GM12878 (cell line): ENCODE data around the gene ERN1. TPM values are rescaled to one million over a fixed set of nuclear protein-coding genes. Genes with fewer than 3 reads are reported as not detected.

Experiments
- ATAC-seq: fragments of 200-7000 bp; cut with Tn5 transposase; 3 replicates; pipeline ENCODE4 v1.9.1; 2020; ENCODE audit warnings: mild to moderate bottlenecking, moderate library complexity
- BruUV-seq: library from RNA; stranded (reverse); fragments of 400-500 nt; replicated peaks from 2 replicates; lab custom pipeline; 2021; lab: Mats Ljungman, UMichigan
- CTCF ChIA-PET: fragments of 300-600 bp; sonication (Branson Sonifier 250); formaldehyde crosslinking; extraction: SDS; loops from one replicate; lab custom pipeline; 2021; ENCODE audit warnings: inconsistent platforms; lab: Yijun Ruan, JAX
- POLR2A ChIA-PET: fragments of 350-600 bp; formaldehyde crosslinking; extraction: SDS; loops from one replicate; lab custom pipeline; 2021; ENCODE audit warnings: inconsistent platforms; lab: Charles Lee
- RAD21 ChIA-PET: fragments of 300-600 bp; sonication (Branson Sonifier 250); formaldehyde crosslinking; loops from one replicate; lab custom pipeline; 2023; ENCODE audit warnings: antibody characterized with exemption; ENCODE audit not compliant: unreplicated experiment; lab: Charles Lee
- SMC1A ChIA-PET: fragments of 300-600 bp; sonication (Branson Sonifier 250); formaldehyde crosslinking; loops from one replicate; lab custom pipeline; 2023; ENCODE audit not compliant: unreplicated experiment, uncharacterized antibody; lab: Charles Lee
- DNase-seq: peaks from one replicate; pipeline ENCODE4 v3.0.0-alpha.2; 2011; ENCODE audit warnings: low read depth, low spot score
- FAIRE-seq: peaks from 3 replicates; lab custom pipeline; 2011; peaks lifted over from hg19 to GRCh38; lab: Jason Lieb, UNC
- H2AFZ ChIP-seq: 2 replicates; pipeline ENCODE4 v1.6.0; 2011; ENCODE audit warnings: low read depth, low read length, control low read depth; ENCODE audit not compliant: control insufficient read depth
- H3K27ac ChIP-seq: 2 replicates; pipeline ENCODE4 v1.5.1; 2011; ENCODE audit warnings: control low read depth; ENCODE audit not compliant: control insufficient read depth, insufficient read depth
- H3K27me3 ChIP-seq, 2 experiments: replicated peaks in 1 of 2; 2 replicates each; pipeline versions ENCODE4 v1.6.0 to v1.6.1; 2011; ENCODE audit warnings: low read length in 1 of 2; ENCODE audit not compliant: control insufficient read depth in 2 of 2, insufficient read depth in 2 of 2
- H3K36me3 ChIP-seq, 2 experiments: 2 replicates each; pipeline ENCODE4 v1.5.1; 2011; ENCODE audit warnings: low read length in 1 of 2; ENCODE audit not compliant: control insufficient read depth in 2 of 2, insufficient read depth in 2 of 2
- H3K4me1 ChIP-seq: 2 replicates; pipeline ENCODE4 v1.6.1; 2011; ENCODE audit warnings: mild to moderate bottlenecking, low read length, moderate library complexity, mixed read lengths; ENCODE audit not compliant: control insufficient read depth, insufficient read depth
- H3K4me2 ChIP-seq: 2 replicates; pipeline ENCODE4 v1.6.0; 2011; ENCODE audit warnings: control low read depth; ENCODE audit not compliant: control insufficient read depth, insufficient read depth
- H3K4me3 ChIP-seq: fragments of 200-600 bp; sonication (generic); 2 replicates; pipeline ENCODE4 v1.5.1; 2016
- H3K79me2 ChIP-seq: 2 replicates; pipeline ENCODE4 v1.6.0; 2011; ENCODE audit warnings: low read length; ENCODE audit not compliant: control insufficient read depth, insufficient read depth
- H3K9ac ChIP-seq: 2 replicates; pipeline ENCODE4 v1.8.0; 2011; ENCODE audit warnings: low read length, control low read depth, mixed read lengths; ENCODE audit not compliant: control insufficient read depth, insufficient read depth
- H3K9me3 ChIP-seq: replicated peaks from 3 replicates; pipeline ENCODE4 v1.5.1; 2011; ENCODE audit warnings: mild to moderate bottlenecking, low read length; ENCODE audit not compliant: control insufficient read depth, insufficient read depth
- H4K20me1 ChIP-seq: 2 replicates; pipeline ENCODE4 v1.6.0; 2011; ENCODE audit not compliant: control insufficient read depth, insufficient read depth
- BACH1 ChIP-seq: fragments of 450-650 bp; IDR thresholded peaks from 2 replicates; pipeline ENCODE4 v1.6.1; 2017; ENCODE audit warnings: mild to moderate bottlenecking, borderline replicate concordance
- CREM ChIP-seq: IDR thresholded peaks from 2 replicates; pipeline ENCODE4 v1.6.1; 2014; ENCODE audit warnings: antibody characterized with exemption, low read depth
- DPF2 ChIP-seq: fragments of 450-650 bp; IDR thresholded peaks from 2 replicates; pipeline ENCODE4 v1.6.1; 2017; ENCODE audit warnings: mild to moderate bottlenecking
- EED ChIP-seq: sonication (generic); IDR thresholded peaks from 2 replicates; pipeline ENCODE4 v1.6.1; 2016; ENCODE audit warnings: antibody characterized with exemption, low read depth
- EP300 ChIP-seq, 2 experiments: fragments of 150-350 bp in 1 of 2; IDR thresholded peaks; 2 replicates each; pipeline ENCODE4 v1.6.1; 2011 to 2012; ENCODE audit warnings: low read depth in 2 of 2, low read length in 2 of 2, borderline replicate concordance in 1 of 2, improper control_type of control experiment in 1 of 2, inconsistent platforms in 1 of 2; ENCODE audit not compliant: control insufficient read depth in 1 of 2
- ETV6 ChIP-seq, 2 experiments: fragments of 450-650 bp in 1 of 2; IDR thresholded peaks in 1 of 2; conservative IDR thresholded peaks in 1 of 2; 2 replicates each; pipeline ENCODE4 v1.6.1; 2014; ENCODE audit warnings: antibody characterized with exemption in 1 of 2, borderline replicate concordance in 1 of 2, low read depth in 1 of 2, mild to moderate bottlenecking in 1 of 2, moderate library complexity in 1 of 2
- IKZF1 ChIP-seq: fragments of 450-650 bp; conservative IDR thresholded peaks from 2 replicates; pipeline ENCODE4 v1.6.1; 2017; ENCODE audit warnings: antibody characterized with exemption, mild to moderate bottlenecking
- IKZF2 ChIP-seq, 2 experiments: fragments of 450-650 bp; IDR thresholded peaks; 2 replicates each; pipeline ENCODE4 v1.6.1; 2017; ENCODE audit warnings: mild to moderate bottlenecking in 2 of 2, moderate library complexity in 2 of 2
- IRF4 ChIP-seq: IDR thresholded peaks from 2 replicates; pipeline ENCODE4 v1.6.1; 2011; ENCODE audit warnings: low read depth, low read length
- JUNB ChIP-seq: IDR thresholded peaks from 2 replicates; pipeline ENCODE4 v1.6.1; 2016; ENCODE audit warnings: antibody characterized with exemption, mild to moderate bottlenecking
- JUND ChIP-seq: IDR thresholded peaks from 2 replicates; pipeline ENCODE4 v1.6.1; 2012; ENCODE audit warnings: low read depth, mild to moderate bottlenecking, low read length, improper control_type of control experiment, moderate library complexity
- PAX5 ChIP-seq: IDR thresholded peaks from 2 replicates; pipeline ENCODE4 v1.6.1; 2011; ENCODE audit warnings: low read depth, low read length, borderline replicate concordance
- POLR2AphosphoS2 ChIP-seq: IDR thresholded peaks from 2 replicates; pipeline ENCODE4 v1.6.1; 2011; ENCODE audit warnings: low read depth, mild to moderate bottlenecking, low read length, improper control_type of control experiment, moderate library complexity
- RELA ChIP-seq: fragments of 450-650 bp; IDR thresholded peaks from 2 replicates; pipeline ENCODE4 v1.8.0; 2014; ENCODE audit warnings: borderline replicate concordance; ENCODE audit not compliant: partially characterized antibody
- SP1 ChIP-seq: IDR thresholded peaks from one replicate; pipeline ENCODE4 v1.6.1; 2011; ENCODE audit warnings: low read depth, low read length
- SPI1 ChIP-seq: IDR thresholded peaks from 2 replicates; pipeline ENCODE4 v1.6.1; 2011; ENCODE audit warnings: low read depth, mild to moderate bottlenecking, low read length, moderate library complexity, borderline replicate concordance; ENCODE audit not compliant: insufficient read depth
- STAT1 ChIP-seq: fragments of 450-650 bp; conservative IDR thresholded peaks from 2 replicates; pipeline ENCODE4 v1.6.1; 2014; ENCODE audit warnings: antibody characterized with exemption, mild to moderate bottlenecking
- TCF12 ChIP-seq: IDR thresholded peaks from 2 replicates; pipeline ENCODE4 v1.6.1; 2011; ENCODE audit warnings: low read depth, mild to moderate bottlenecking, low read length
- TCF3 ChIP-seq: IDR thresholded peaks from 2 replicates; pipeline ENCODE4 v1.6.1; 2012; ENCODE audit warnings: low read depth, mild to moderate bottlenecking, low read length, borderline replicate concordance; ENCODE audit not compliant: insufficient read depth
- ZNF384 ChIP-seq: IDR thresholded peaks from 2 replicates; pipeline ENCODE4 v1.6.1; 2012; ENCODE audit warnings: low read depth, mild to moderate bottlenecking, low read length, improper control_type of control experiment, borderline replicate concordance
- WGBS: methylation state at CpG from one replicate; pipeline ENCODE4 v1.1.6; 2016; ENCODE audit warnings: low lambda C conversion rate; ENCODE audit not compliant: insufficient replicate concordance, insufficient coverage; ENCODE audit errors: missing lambda C conversion rate; 5-methylcytosine and 5-hydroxymethylcytosine counted together
- in situ Hi-C: fragments of 300-500 bp; cut with MboI; formaldehyde crosslinking; loops from 9 replicates; pipeline ENCODE4 v1.14.3; 2018; ENCODE audit warnings: mixed read lengths
- intact Hi-C: fragments of 100-400 bp; cut with micrococcal nuclease; formaldehyde crosslinking; loops from one replicate; pipeline ENCODE4 v1.14.2; 2022; ENCODE audit not compliant: unreplicated experiment
- polyA plus RNA-seq, 11 experiments: library from polyadenylated mRNA; depleted of rRNA in 4 of 11; unstranded in 6 of 11; stranded (reverse) in 5 of 11; fragments of >200 nt; fragmentation: Nextera tagmentation in 4 of 11; fragmentation: Illumina TruSeq in 1 of 11; extraction: Ambion mirVana in 4 of 11; extraction: Trizol in 1 of 11; gene quantifications; 1 replicate in 1 of 11; 2 replicates in 10 of 11; pipeline versions ENCODE4 v1.2.1 to v1.2.3, GENCODE V29; 2011 to 2016; ENCODE audit warnings: inconsistent platforms in 2 of 11, missing spikeins in 2 of 11, low read depth in 1 of 11
- total RNA-seq, 4 experiments: library from RNA; depleted of rRNA in 3 of 4; stranded (reverse); fragments of >200 nt in 3 of 4; fragmentation: Illumina TruSeq in 1 of 4; extraction: Trizol in 1 of 4; gene quantifications; 2 replicates each; pipeline versions ENCODE4 v1.2.1 to v1.2.3, GENCODE V29; 2013 to 2021
- TF ChIP-seq, protein P1 (sequence below): fragments of 450-650 bp; IDR thresholded peaks from 2 replicates; pipeline ENCODE4 v1.6.1; 2017; ENCODE audit warnings: low read depth, mild to moderate bottlenecking, moderate library complexity

ERN1 gene
- total and polyA plus RNA-seq, 10 of the 15 experiments (the other 5 are each of a cell fraction or from before 2014, with no cell fraction given): 2.6 to 19.2 (median 7.6) TPM

DNA sequence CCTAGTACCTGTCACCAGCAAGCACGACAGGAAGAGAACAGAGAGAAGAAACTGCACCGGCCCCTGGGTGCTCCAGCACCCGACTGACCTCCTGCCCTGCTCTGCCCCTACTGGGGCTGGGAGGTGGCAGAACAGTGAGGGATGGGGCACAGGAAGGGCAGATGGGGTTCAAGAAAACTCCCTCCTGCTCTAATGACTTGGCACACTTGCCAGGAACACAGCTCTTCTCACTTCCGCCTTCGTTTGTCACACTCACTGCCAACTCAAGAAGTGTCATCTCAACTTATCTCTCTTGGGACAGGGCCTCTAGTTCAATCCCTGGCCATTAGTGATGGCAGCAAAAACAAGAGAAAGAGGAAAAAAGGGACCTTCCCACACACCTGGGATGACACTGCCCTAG lies 66.9 kb downstream of the ERN1 start (continued):
- no peak for TF ChIP-seq RELA
- TF ChIP-seq, all 136 proteins: peak for 19

DNA sequence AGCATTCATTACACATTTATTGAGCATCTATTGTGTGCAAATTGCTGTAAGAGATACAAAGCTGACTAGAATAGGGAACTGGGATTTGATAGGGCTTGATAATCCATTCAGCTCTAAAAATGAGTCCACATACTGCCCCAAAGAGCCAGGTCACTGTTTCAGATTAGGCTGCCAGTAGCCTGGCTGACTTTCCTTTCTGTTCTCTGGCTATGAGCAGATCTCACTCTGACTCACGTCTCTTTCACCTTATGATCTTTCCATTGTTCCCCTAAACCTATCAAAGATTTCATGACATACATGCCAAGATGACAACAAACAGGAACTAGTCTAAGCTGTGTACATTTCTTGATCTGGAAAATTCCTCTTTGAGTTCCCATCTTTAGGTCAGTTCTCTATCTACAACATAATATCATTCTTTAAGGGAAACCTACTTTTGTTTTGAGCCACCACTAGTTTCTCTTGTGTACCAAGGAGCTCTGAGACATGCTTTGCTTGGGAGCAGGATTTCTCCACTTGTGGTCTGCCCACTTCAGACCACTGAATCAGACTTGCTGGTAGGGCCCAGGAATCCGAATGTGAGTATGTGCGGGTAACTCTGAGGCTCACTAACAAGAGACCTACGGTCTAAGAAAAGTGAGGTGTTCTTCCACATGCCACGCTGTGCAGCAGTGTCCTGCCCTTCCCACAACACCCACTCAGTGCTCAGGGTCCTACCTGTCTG lies 68.6 kb downstream of the ERN1 start:
- ATAC-seq: peak; percentile 77
- ChIA-PET POLR2A (interaction anchor here (0.5 to 4.6 kb wide), 9 partner anchors 14 to 212 kb away, joined by 3 to 29 read pairs (median 4); no protein-coding TSS in a partner anchor), RAD21 (interaction anchor here (0.7 to 7.4 kb wide), 6 partner anchors 13 to 115 kb away, joined by 3 to 120 read pairs (median 12); partner anchors contain the start of gene ERN1), SMC1A (interaction anchor here (1.1 to 10.0 kb wide), 9 partner anchors 8 to 70 kb away, joined by 3 to 151 read pairs (median 10); partner anchors contain the start of genes ERN1 and ICAM2), CTCF (interaction anchor here (0.8 to 8.9 kb wide), 11 partner anchors 9 to 150 kb away, joined by 3 to 140 read pairs (median 8); partner anchors contain the start of genes CSHL1, ERN1 and ICAM2)
- H3K9me3 ChIP-seq: no peaks in the 10 kb centered on the region
- H3K4me3 ChIP-seq: no peak overlapping the region
- peak overlapping the region; percentile 73 for H3K27ac ChIP-seq
- H4K20me1 ChIP-seq: no peaks in the 10 kb centered on the region
- peaks cover 44% of the 10 kb centered on the region for H3K4me1 ChIP-seq
- H2AFZ ChIP-seq: no peak overlapping the region
- H3K79me2 ChIP-seq: no peaks in the 10 kb centered on the region
- intact Hi-C loops (no loop called here), in situ Hi-C loops (no loop called here)
- no TSS peak for BruUV-seq
- H3K4me2 ChIP-seq: peak overlapping the region; percentile 12
- peak; percentile 57 for FAIRE-seq
- WGBS: 43% methylated on average over 5 of the region's 5 CpGs
- peak overlapping the region; percentile 45 for H3K9ac ChIP-seq
- H3K27me3 ChIP-seq: no peaks in the 10 kb centered on the region
- H3K36me3 ChIP-seq: peaks cover 7 to 17% of the 10 kb centered on the region in 2 experiments
- DNase-seq: peak; percentile 68
- TF ChIP-seq CREM (peak; percentile 26; the same call in 1 of the 2 replicates), EP300 (IDR thresholded peaks at IDR 0.05; ENCODE audit: borderline replicate concordance in 1 of 2, control insufficient read depth in 1 of 2, low read depth in 2 of 2, low read length in 2 of 2) (peak in 1 of 2 experiments; percentile 45; a peak in 1 of 4 replicates), STAT1 (no peak), DPF2 (no peak), TCF3 (0 out of 2 replicates have a peak, but pooled peaks have one; percentile 15), PAX5 (0 out of 2 replicates have a peak, but pooled peaks have one; percentile 20), TCF12 (no peak), SP1 (no peak), JUND (0 out of 2 replicates have a peak, but pooled peaks have one; percentile 22), ETV6 (conservative IDR thresholded peaks at IDR 0.05 in 1 of 2, IDR thresholded peaks at IDR 0.05 in 1 of 2; ENCODE audit: borderline replicate concordance in 1 of 2, low read depth in 1 of 2) (peak in 1 of 2 experiments; percentile 28; a peak in 1 of 4 replicates), EED (peak; percentile 84), JUNB (peak; percentile 82), BACH1 (peak; percentile 30; the same call in 1 of the 2 replicates), ZNF384 (no peak), SPI1 (peak; percentile 85), IRF4 (0 out of 2 replicates have a peak, but pooled peaks have one; percentile 9), IKZF1 (peak; percentile 46), IKZF2 (IDR thresholded peaks at IDR 0.05) (peak; percentile 72 to 79; a peak in 3 of 4 replicates), POLR2AphosphoS2 (no peak)
- TF ChIP-seq, protein P1, sequence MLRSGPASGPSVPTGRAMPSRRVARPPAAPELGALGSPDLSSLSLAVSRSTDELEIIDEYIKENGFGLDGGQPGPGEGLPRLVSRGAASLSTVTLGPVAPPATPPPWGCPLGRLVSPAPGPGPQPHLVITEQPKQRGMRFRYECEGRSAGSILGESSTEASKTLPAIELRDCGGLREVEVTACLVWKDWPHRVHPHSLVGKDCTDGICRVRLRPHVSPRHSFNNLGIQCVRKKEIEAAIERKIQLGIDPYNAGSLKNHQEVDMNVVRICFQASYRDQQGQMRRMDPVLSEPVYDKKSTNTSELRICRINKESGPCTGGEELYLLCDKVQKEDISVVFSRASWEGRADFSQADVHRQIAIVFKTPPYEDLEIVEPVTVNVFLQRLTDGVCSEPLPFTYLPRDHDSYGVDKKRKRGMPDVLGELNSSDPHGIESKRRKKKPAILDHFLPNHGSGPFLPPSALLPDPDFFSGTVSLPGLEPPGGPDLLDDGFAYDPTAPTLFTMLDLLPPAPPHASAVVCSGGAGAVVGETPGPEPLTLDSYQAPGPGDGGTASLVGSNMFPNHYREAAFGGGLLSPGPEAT: 0 out of 2 replicates have a peak, but pooled peaks have one; percentile 25
